Caco-2 (cell line): Measurements from ENCODE around the gene SMAD2. TPM values are rescaled to one million over a fixed set of nuclear protein-coding genes. Genes with fewer than 3 reads are reported as not detected.

ENCODE experiments used
- BruUV-seq: library from RNA; stranded (reverse); fragments of 400-500 nt; replicated peaks from 2 replicates; lab custom pipeline; 2021; lab: Mats Ljungman, UMichigan
- CTCF ChIA-PET: fragments of 300-600 bp; sonication (Branson Sonifier 250); formaldehyde crosslinking; loops from one replicate; lab custom pipeline; 2022; ENCODE audit warnings: antibody characterized with exemption; lab: Charles Lee
- POLR2A ChIA-PET: fragments of 300-600 bp; sonication (Branson Sonifier 250); formaldehyde crosslinking; loops from one replicate; lab custom pipeline; 2022; ENCODE audit warnings: antibody characterized with exemption; lab: Charles Lee
- DNase-seq, 2 experiments: peaks; one replicate each; pipeline versions ENCODE4 v3.0.0 to v3.0.0-alpha.2; 2020 to 2022
- H3K27me3 ChIP-seq: replicated peaks from 2 replicates; pipeline ENCODE4 v1.6.0; 2011; ENCODE audit warnings: low read length; ENCODE audit not compliant: control insufficient read depth, insufficient read depth
- H3K36me3 ChIP-seq: 2 replicates; pipeline ENCODE4 v1.5.1; 2011; ENCODE audit warnings: low read length; ENCODE audit not compliant: control insufficient read depth, insufficient read depth
- H3K4me1 ChIP-seq: fragments of 250-450 bp; sonication (Bioruptor Pico); 2 replicates; pipeline ENCODE4 v1.5.1; 2020; ENCODE audit warnings: mild to moderate bottlenecking
- H3K4me3 ChIP-seq: 2 replicates; pipeline ENCODE4 v1.5.1; 2011; ENCODE audit warnings: low read depth, mild to moderate bottlenecking, control low read depth, low read length
- H3K9me3 ChIP-seq: fragments of 250-450 bp; sonication (Bioruptor Pico); 2 replicates; pipeline ENCODE4 v1.5.1; 2020; ENCODE audit warnings: mild to moderate bottlenecking, moderate library complexity
- H3K27ac Mint-ChIP-seq: one replicate; pipeline ENCODE4 v1.8.0; 2022; ENCODE audit warnings: mixed read lengths; ENCODE audit not compliant: unreplicated experiment
- H3K27me3 Mint-ChIP-seq: one replicate; pipeline ENCODE4 v1.8.0; 2022; ENCODE audit warnings: mixed read lengths; ENCODE audit not compliant: insufficient read depth, unreplicated experiment
- H3K36me3 Mint-ChIP-seq: one replicate; pipeline ENCODE4 v1.8.0; 2022; ENCODE audit warnings: mild to moderate bottlenecking, mixed read lengths; ENCODE audit not compliant: insufficient read depth, unreplicated experiment
- H3K4me1 Mint-ChIP-seq: one replicate; pipeline ENCODE4 v1.8.0; 2022; ENCODE audit warnings: low read depth, mixed read lengths; ENCODE audit not compliant: unreplicated experiment
- H3K4me3 Mint-ChIP-seq: one replicate; pipeline ENCODE4 v1.8.0; 2022; ENCODE audit warnings: mild to moderate bottlenecking, moderate library complexity, mixed read lengths; ENCODE audit not compliant: unreplicated experiment
- H3K9me3 Mint-ChIP-seq: one replicate; pipeline ENCODE4 v1.8.0; 2022; ENCODE audit warnings: mixed read lengths; ENCODE audit not compliant: unreplicated experiment
- intact Hi-C: fragments of 100-400 bp; cut with micrococcal nuclease; formaldehyde crosslinking; loops from one replicate; pipeline ENCODE4 v1.10.0; 2022; ENCODE audit not compliant: unreplicated experiment
- total RNA-seq: library from RNA; stranded (reverse); gene quantifications from 2 replicates; pipeline ENCODE4 v1.2.3, GENCODE V29; 2022
- TF ChIP-seq, protein P1 (sequence below), 2 experiments: fragments of 200-600 bp in 1 of 2; IDR thresholded peaks; 1 replicate in 1 of 2; 2 replicates in 1 of 2; pipeline versions ENCODE4 v1.5.1 to v1.8.0; 2011 to 2022; ENCODE audit warnings: antibody characterized with exemption in 1 of 2, control low read depth in 1 of 2, inconsistent platforms in 1 of 2, low read depth in 1 of 2, low read length in 1 of 2, mild to moderate bottlenecking in 1 of 2, moderate library complexity in 1 of 2; ENCODE audit not compliant: insufficient read depth in 1 of 2, severe bottlenecking in 1 of 2, unreplicated experiment in 1 of 2

Gene SMAD2
- total RNA-seq, 1 experiment from 2014 or later = 53.5 TPM

DNA sequence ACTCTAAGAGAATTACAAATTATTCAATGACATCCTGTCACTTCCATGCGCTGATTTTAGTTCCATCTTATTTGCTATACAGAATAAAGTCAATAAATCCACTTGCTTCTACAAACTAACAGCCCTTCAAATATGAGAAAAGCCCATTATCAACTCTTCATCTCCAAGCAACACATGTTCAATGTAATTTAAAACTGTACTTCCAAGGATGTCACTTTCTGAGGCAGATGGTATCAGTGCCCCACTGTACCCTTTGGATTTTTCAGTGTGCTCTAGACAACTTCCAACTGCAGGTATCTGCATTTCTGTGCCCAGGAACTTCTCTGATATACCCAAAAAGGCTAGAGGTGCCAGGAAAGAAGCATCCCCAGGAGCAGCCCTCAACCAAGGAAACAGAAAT is 87.6 kb downstream of the SMAD2 start:
- POLR2A ChIA-PET = no interaction called here
- H3K36me3 Mint-ChIP-seq = peaks cover 15% of the 10 kb centered on the region
- no peak overlapping the region for H3K27ac Mint-ChIP-seq
- H3K36me3 ChIP-seq = no peaks in the 10 kb centered on the region
- no peaks in the 10 kb centered on the region for H3K4me1 Mint-ChIP-seq
- H3K4me3 Mint-ChIP-seq = no peak overlapping the region
- no peaks in the 10 kb centered on the region for H3K4me1 ChIP-seq
- intact Hi-C loops = no loop called here
- TF ChIP-seq, protein P1, sequence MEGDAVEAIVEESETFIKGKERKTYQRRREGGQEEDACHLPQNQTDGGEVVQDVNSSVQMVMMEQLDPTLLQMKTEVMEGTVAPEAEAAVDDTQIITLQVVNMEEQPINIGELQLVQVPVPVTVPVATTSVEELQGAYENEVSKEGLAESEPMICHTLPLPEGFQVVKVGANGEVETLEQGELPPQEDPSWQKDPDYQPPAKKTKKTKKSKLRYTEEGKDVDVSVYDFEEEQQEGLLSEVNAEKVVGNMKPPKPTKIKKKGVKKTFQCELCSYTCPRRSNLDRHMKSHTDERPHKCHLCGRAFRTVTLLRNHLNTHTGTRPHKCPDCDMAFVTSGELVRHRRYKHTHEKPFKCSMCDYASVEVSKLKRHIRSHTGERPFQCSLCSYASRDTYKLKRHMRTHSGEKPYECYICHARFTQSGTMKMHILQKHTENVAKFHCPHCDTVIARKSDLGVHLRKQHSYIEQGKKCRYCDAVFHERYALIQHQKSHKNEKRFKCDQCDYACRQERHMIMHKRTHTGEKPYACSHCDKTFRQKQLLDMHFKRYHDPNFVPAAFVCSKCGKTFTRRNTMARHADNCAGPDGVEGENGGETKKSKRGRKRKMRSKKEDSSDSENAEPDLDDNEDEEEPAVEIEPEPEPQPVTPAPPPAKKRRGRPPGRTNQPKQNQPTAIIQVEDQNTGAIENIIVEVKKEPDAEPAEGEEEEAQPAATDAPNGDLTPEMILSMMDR (IDR thresholded peaks at IDR 0.05; ENCODE audit: insufficient read depth in 1 of 2, low read depth in 1 of 2, low read length in 1 of 2, severe bottlenecking in 1 of 2, unreplicated experiment in 1 of 2) = no peak
- CTCF ChIA-PET = no interaction called here
- H3K27me3 ChIP-seq = no peaks in the 10 kb centered on the region
- no peaks in the 10 kb centered on the region for H3K9me3 ChIP-seq
- no peaks in the 10 kb centered on the region for H3K9me3 Mint-ChIP-seq
- H3K27me3 Mint-ChIP-seq = no peaks in the 10 kb centered on the region
- no peak for DNase-seq
- H3K4me3 ChIP-seq = no peak overlapping the region
- no TSS peak for BruUV-seq

DNA sequence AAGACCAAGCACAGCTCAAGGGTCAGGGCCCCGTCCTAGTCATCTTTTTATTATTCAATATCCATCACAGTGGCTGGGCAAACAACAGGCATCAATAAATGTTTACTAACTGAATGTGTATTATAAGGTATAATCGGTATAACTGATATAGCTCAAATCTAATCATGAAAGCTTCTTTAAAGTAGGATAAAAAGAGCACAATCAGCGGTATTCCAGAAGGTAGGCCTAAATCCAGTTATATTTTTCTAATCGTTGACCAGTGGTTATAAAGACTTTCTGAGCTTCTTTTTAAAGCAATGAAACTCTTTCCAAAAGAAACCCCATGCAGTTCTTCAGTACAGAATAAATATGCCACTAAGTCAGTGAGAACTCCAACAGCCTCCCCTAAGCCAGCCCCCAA is 92.1 kb downstream of the SMAD2 start:
- H3K36me3 ChIP-seq = no peaks in the 10 kb centered on the region

DNA sequence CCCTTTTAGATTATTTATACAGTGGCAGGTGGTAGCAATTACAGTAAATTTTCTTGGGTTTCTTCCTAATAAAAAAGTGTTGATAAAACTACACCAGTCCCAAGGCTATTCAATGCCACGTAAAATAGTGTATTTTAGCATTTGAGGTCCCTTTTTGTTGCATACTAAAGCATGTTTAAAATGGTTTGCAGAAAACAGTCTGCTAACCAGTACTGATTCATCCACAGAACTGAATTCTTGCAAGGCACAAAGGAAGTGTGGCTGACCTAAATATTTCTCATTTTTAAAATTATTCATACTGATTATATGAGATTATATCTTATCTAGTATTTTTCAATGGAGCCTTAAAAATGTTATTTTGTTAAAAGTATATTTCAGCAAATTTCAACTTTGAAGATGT is 98.1 kb downstream of the SMAD2 start:
- intact Hi-C loops = no loop called here
- Mint-ChIP-seq H3K9me3 (no peaks in the 10 kb centered on the region), H3K36me3 (peaks cover 4% of the 10 kb centered on the region), H3K4me3 (no peak overlapping the region), H3K4me1 (no peaks in the 10 kb centered on the region), H3K27ac (no peak overlapping the region), H3K27me3 (no peaks in the 10 kb centered on the region)
- Histone ChIP-seq H3K36me3 (no peaks in the 10 kb centered on the region), H3K27me3 (no peaks in the 10 kb centered on the region), H3K9me3 (no peaks in the 10 kb centered on the region), H3K4me1 (no peaks in the 10 kb centered on the region), H3K4me3 (no peak overlapping the region)
- TF ChIP-seq, protein P1 (IDR thresholded peaks at IDR 0.05; ENCODE audit: insufficient read depth in 1 of 2, low read depth in 1 of 2, low read length in 1 of 2, severe bottlenecking in 1 of 2, unreplicated experiment in 1 of 2) = no peak
- DNase-seq = no peak
- CTCF ChIA-PET = no interaction called here
- POLR2A ChIA-PET = no interaction called here
- BruUV-seq = no TSS peak

More for the DNA sequence above, 92.1 kb downstream of the SMAD2 start:
- Histone ChIP-seq H3K9me3 (no peaks in the 10 kb centered on the region), H3K4me3 (no peak overlapping the region), H3K4me1 (no peaks in the 10 kb centered on the region), H3K27me3 (no peaks in the 10 kb centered on the region)
- intact Hi-C loops = no loop called here
- H3K4me1 Mint-ChIP-seq = no peaks in the 10 kb centered on the region
- H3K36me3 Mint-ChIP-seq = peaks cover 8% of the 10 kb centered on the region
- H3K9me3 Mint-ChIP-seq = no peaks in the 10 kb centered on the region
- BruUV-seq = no TSS peak
- POLR2A ChIA-PET = no interaction called here
- no peaks in the 10 kb centered on the region for H3K27me3 Mint-ChIP-seq
- DNase-seq = no peak
- no peak overlapping the region for H3K4me3 Mint-ChIP-seq
- TF ChIP-seq, protein P1 (IDR thresholded peaks at IDR 0.05; ENCODE audit: insufficient read depth in 1 of 2, low read depth in 1 of 2, low read length in 1 of 2, severe bottlenecking in 1 of 2, unreplicated experiment in 1 of 2) = no peak
- CTCF ChIA-PET = no interaction called here
- no peak overlapping the region for H3K27ac Mint-ChIP-seq
